ENCODE data around the gene ENPP6. TPM values are rescaled to one million over a fixed set of nuclear protein-coding genes. Genes with fewer than 3 reads are reported as not detected.

The ENPP6 gene
- total RNA-seq, 1 experiment from 2014 or later, result not detected

GRCh38 chr4:184156163-184156920 is 61.3 kb downstream of the ENPP6 start:
- no peak overlapping the region for H3K9ac ChIP-seq (ENCODE audit: low read length)
- H3K9me3 ChIP-seq (ENCODE audit: low read length), result no peaks in the 10 kb centered on the region
- no peaks in the 10 kb centered on the region for H3K4me1 ChIP-seq (ENCODE audit: low read length)
- H4K20me1 ChIP-seq (ENCODE audit: insufficient read depth, low read depth, low read length), result no peaks in the 10 kb centered on the region
- H3K9me2 ChIP-seq (replicated peaks; ENCODE audit: insufficient read depth, low read length), result no peaks in the 10 kb centered on the region
- no peaks in the 10 kb centered on the region for H3K36me3 ChIP-seq (ENCODE audit: insufficient read depth, low read length)
- no peak overlapping the region for H2AFZ ChIP-seq (ENCODE audit: low read length)
- no peak overlapping the region for H3K4me2 ChIP-seq (ENCODE audit: low read depth, low read length, poor library complexity, severe bottlenecking)
- H3K79me2 ChIP-seq (ENCODE audit: low read length), result no peaks in the 10 kb centered on the region
- no peak for DNase-seq
- H3K27ac ChIP-seq (ENCODE audit: low read length), result no peak overlapping the region
- no peak overlapping the region for H3K4me3 ChIP-seq (ENCODE audit: low read length)
- no peaks in the 10 kb centered on the region for H3K27me3 ChIP-seq (ENCODE audit: low read length)

- H3K27ac ChIP-seq (ENCODE audit: low read length), result no peak overlapping the region
- H3K27me3 ChIP-seq (ENCODE audit: low read length), result no peaks in the 10 kb centered on the region
- H3K36me3 ChIP-seq (ENCODE audit: insufficient read depth, low read length), result no peaks in the 10 kb centered on the region
- H3K9me3 ChIP-seq (ENCODE audit: low read length), result no peaks in the 10 kb centered on the region
- no peaks in the 10 kb centered on the region for H3K9me2 ChIP-seq (replicated peaks; ENCODE audit: insufficient read depth, low read length)
- H3K9ac ChIP-seq (ENCODE audit: low read length), result no peak overlapping the region
- no peak overlapping the region for H3K4me2 ChIP-seq (ENCODE audit: low read depth, low read length, poor library complexity, severe bottlenecking)
- no peaks in the 10 kb centered on the region for H3K4me1 ChIP-seq (ENCODE audit: low read length)
- no peaks in the 10 kb centered on the region for H3K79me2 ChIP-seq (ENCODE audit: low read length)
- no peak overlapping the region for H2AFZ ChIP-seq (ENCODE audit: low read length)
- no peak overlapping the region for H3K4me3 ChIP-seq (ENCODE audit: low read length)
- DNase-seq, result no peak
- H4K20me1 ChIP-seq (ENCODE audit: insufficient read depth, low read depth, low read length), result no peaks in the 10 kb centered on the region
These were observed 63.5 kb downstream of the ENPP6 start for GRCh38 chr4:184154199-184154598.

GRCh38 chr4:184153781-184154180 is 63.9 kb downstream of the ENPP6 start:
- H3K27ac ChIP-seq (ENCODE audit: low read length), result no peak overlapping the region
- H3K9me3 ChIP-seq (ENCODE audit: low read length), result no peaks in the 10 kb centered on the region
- H4K20me1 ChIP-seq (ENCODE audit: insufficient read depth, low read depth, low read length), result no peaks in the 10 kb centered on the region
- no peaks in the 10 kb centered on the region for H3K27me3 ChIP-seq (ENCODE audit: low read length)
- DNase-seq, result no peak
- H2AFZ ChIP-seq (ENCODE audit: low read length), result no peak overlapping the region
- H3K36me3 ChIP-seq (ENCODE audit: insufficient read depth, low read length), result no peaks in the 10 kb centered on the region
- H3K9me2 ChIP-seq (replicated peaks; ENCODE audit: insufficient read depth, low read length), result no peaks in the 10 kb centered on the region
- no peak overlapping the region for H3K4me2 ChIP-seq (ENCODE audit: low read depth, low read length, poor library complexity, severe bottlenecking)
- no peaks in the 10 kb centered on the region for H3K79me2 ChIP-seq (ENCODE audit: low read length)
- H3K9ac ChIP-seq (ENCODE audit: low read length), result no peak overlapping the region
- no peaks in the 10 kb centered on the region for H3K4me1 ChIP-seq (ENCODE audit: low read length)
- no peak overlapping the region for H3K4me3 ChIP-seq (ENCODE audit: low read length)

- Histone ChIP-seq H3K9me3 (ENCODE audit: low read length) (no peaks in the 10 kb centered on the region), H4K20me1 (ENCODE audit: insufficient read depth, low read depth, low read length) (no peaks in the 10 kb centered on the region), H3K79me2 (ENCODE audit: low read length) (no peaks in the 10 kb centered on the region), H3K9ac (ENCODE audit: low read length) (no peak overlapping the region), H3K9me2 (replicated peaks; ENCODE audit: insufficient read depth, low read length) (no peaks in the 10 kb centered on the region), H3K36me3 (ENCODE audit: insufficient read depth, low read length) (no peaks in the 10 kb centered on the region), H2AFZ (ENCODE audit: low read length) (no peak overlapping the region), H3K27ac (ENCODE audit: low read length) (no peak overlapping the region), H3K4me1 (ENCODE audit: low read length) (no peaks in the 10 kb centered on the region), H3K4me3 (ENCODE audit: low read length) (no peak overlapping the region), H3K27me3 (ENCODE audit: low read length) (no peaks in the 10 kb centered on the region), H3K4me2 (ENCODE audit: low read depth, low read length, poor library complexity, severe bottlenecking) (no peak overlapping the region)
- DNase-seq, result no peak
These were observed 65.6 kb downstream of the ENPP6 start for GRCh38 chr4:184151988-184152485.

- Histone ChIP-seq H3K9ac (ENCODE audit: low read length) (no peak overlapping the region), H3K36me3 (ENCODE audit: insufficient read depth, low read length) (no peaks in the 10 kb centered on the region), H3K4me1 (ENCODE audit: low read length) (no peaks in the 10 kb centered on the region), H3K9me3 (ENCODE audit: low read length) (no peaks in the 10 kb centered on the region), H3K9me2 (replicated peaks; ENCODE audit: insufficient read depth, low read length) (no peaks in the 10 kb centered on the region), H3K4me3 (ENCODE audit: low read length) (no peak overlapping the region), H4K20me1 (ENCODE audit: insufficient read depth, low read depth, low read length) (no peaks in the 10 kb centered on the region), H3K4me2 (ENCODE audit: low read depth, low read length, poor library complexity, severe bottlenecking) (no peak overlapping the region), H3K27ac (ENCODE audit: low read length) (no peak overlapping the region), H3K79me2 (ENCODE audit: low read length) (no peaks in the 10 kb centered on the region), H3K27me3 (ENCODE audit: low read length) (no peaks in the 10 kb centered on the region), H2AFZ (ENCODE audit: low read length) (no peak overlapping the region)
- no peak for DNase-seq
These were observed 67.4 kb downstream of the ENPP6 start for GRCh38 chr4:184150102-184150839.

GRCh38 chr4:184148738-184149637 is 68.7 kb downstream of the ENPP6 start:
- Histone ChIP-seq H3K27me3 (ENCODE audit: low read length) (no peaks in the 10 kb centered on the region), H3K4me2 (ENCODE audit: low read depth, low read length, poor library complexity, severe bottlenecking) (no peak overlapping the region), H3K79me2 (ENCODE audit: low read length) (no peaks in the 10 kb centered on the region), H4K20me1 (ENCODE audit: insufficient read depth, low read depth, low read length) (no peaks in the 10 kb centered on the region), H3K4me3 (ENCODE audit: low read length) (no peak overlapping the region), H3K4me1 (ENCODE audit: low read length) (no peaks in the 10 kb centered on the region), H3K9ac (ENCODE audit: low read length) (no peak overlapping the region), H3K9me3 (ENCODE audit: low read length) (no peaks in the 10 kb centered on the region), H2AFZ (ENCODE audit: low read length) (no peak overlapping the region), H3K36me3 (ENCODE audit: insufficient read depth, low read length) (no peaks in the 10 kb centered on the region), H3K9me2 (replicated peaks; ENCODE audit: insufficient read depth, low read length) (no peaks in the 10 kb centered on the region), H3K27ac (ENCODE audit: low read length) (no peak overlapping the region)
- no peak for DNase-seq

GRCh38 chr4:184147858-184148737 is 69.6 kb downstream of the ENPP6 start:
- H3K36me3 ChIP-seq (ENCODE audit: insufficient read depth, low read length), result no peaks in the 10 kb centered on the region
- H3K27ac ChIP-seq (ENCODE audit: low read length), result no peak overlapping the region
- H3K9me2 ChIP-seq (replicated peaks; ENCODE audit: insufficient read depth, low read length), result no peaks in the 10 kb centered on the region
- no peak for DNase-seq
- no peaks in the 10 kb centered on the region for H3K27me3 ChIP-seq (ENCODE audit: low read length)
- no peak overlapping the region for H2AFZ ChIP-seq (ENCODE audit: low read length)
- no peaks in the 10 kb centered on the region for H3K9me3 ChIP-seq (ENCODE audit: low read length)
- H3K9ac ChIP-seq (ENCODE audit: low read length), result no peak overlapping the region
- no peaks in the 10 kb centered on the region for H4K20me1 ChIP-seq (ENCODE audit: insufficient read depth, low read depth, low read length)
- H3K4me3 ChIP-seq (ENCODE audit: low read length), result no peak overlapping the region
- no peak overlapping the region for H3K4me2 ChIP-seq (ENCODE audit: low read depth, low read length, poor library complexity, severe bottlenecking)
- H3K4me1 ChIP-seq (ENCODE audit: low read length), result no peaks in the 10 kb centered on the region
- no peaks in the 10 kb centered on the region for H3K79me2 ChIP-seq (ENCODE audit: low read length)
